Testis (tissue), 2 donors: ENCODE results near the gene ARPIN.

Source experiments
- CTCF ChIP-seq, 3 experiments: fragments of 450-650 bp in 2 of 3; fragments of 200-600 bp in 1 of 3; sonication (generic) in 1 of 3; IDR thresholded peaks; one replicate each; pipeline ENCODE4 v1.5.1; 2016 to 2019; ENCODE audit warnings: antibody characterized with exemption in 3 of 3, mild to moderate bottlenecking in 2 of 3, moderate library complexity in 1 of 3
- POLR2A ChIP-seq: fragments of 450-650 bp; IDR thresholded peaks from one replicate; pipeline ENCODE4 v1.6.1; 2017; ENCODE audit warnings: antibody characterized with exemption, mild to moderate bottlenecking, moderate library complexity

GRCh38 chr15:89855948-89856347 lies 56.8 kb downstream of the ARPIN start:
- no peak for TF ChIP-seq CTCF (IDR thresholded peaks at IDR 0.05)
- TF ChIP-seq POLR2A: no peak
